Natural killer cell (primary cell): ENCODE measurements around the gene RNF227. TPM values are rescaled to one million over a fixed set of nuclear protein-coding genes. Genes with fewer than 3 reads are reported as not detected.
A peak's percentile ranks its signal among the peaks of the same experiment; 100 is the strongest.

Experiments used
- ATAC-seq, 3 donors: fragments of 150-1000 bp in 2 of 3; fragments of 200-7000 bp in 1 of 3; cut with Tn5 transposase; 1 replicate in 1 of 3; 2 replicates in 2 of 3; pipeline ENCODE4 v1.10.0; 2021; ENCODE audit warnings: mild to moderate bottlenecking in 2 of 3, moderate library complexity in 2 of 3
- DNase-seq, 2 donors: peaks; one replicate each; pipeline versions ENCODE4 v3.0.0 to v3.0.0-alpha.2; 2013 to 2021; ENCODE audit warnings: mixed read lengths in 1 of 2
- H3K27ac ChIP-seq: one replicate; pipeline ENCODE4 v1.5.1; 2013; ENCODE audit warnings: mild to moderate bottlenecking, low read length
- H3K27me3 ChIP-seq: one replicate; pipeline ENCODE4 v1.6.1; 2013; ENCODE audit warnings: low read length; ENCODE audit not compliant: control insufficient read depth, insufficient read depth
- H3K36me3 ChIP-seq: one replicate; pipeline ENCODE4 v1.6.1; 2013; ENCODE audit warnings: low read length; ENCODE audit not compliant: control insufficient read depth, insufficient read depth
- H3K4me1 ChIP-seq: one replicate; pipeline ENCODE4 v1.6.1; 2013; ENCODE audit warnings: low read length; ENCODE audit not compliant: control insufficient read depth, insufficient read depth
- H3K4me3 ChIP-seq: one replicate; pipeline ENCODE4 v1.5.1; 2013; ENCODE audit warnings: low read length
- H3K9me3 ChIP-seq: one replicate; pipeline ENCODE4 v1.6.1; 2013; ENCODE audit warnings: low read length; ENCODE audit not compliant: control insufficient read depth, insufficient read depth
- H3K27ac Mint-ChIP-seq, 2 donors: one replicate each; pipeline ENCODE4 v1.8.0; 2022; ENCODE audit warnings: mild to moderate bottlenecking in 2 of 2, mixed read lengths in 2 of 2, moderate library complexity in 1 of 2
- H3K27me3 Mint-ChIP-seq, 2 donors: one replicate each; pipeline ENCODE4 v1.8.0; 2022; ENCODE audit warnings: low read depth in 2 of 2, mixed read lengths in 2 of 2
- H3K36me3 Mint-ChIP-seq: one replicate; pipeline ENCODE4 v1.8.0; 2022; ENCODE audit warnings: mixed read lengths
- H3K4me1 Mint-ChIP-seq, 2 donors: one replicate each; pipeline ENCODE4 v1.8.0; 2022; ENCODE audit warnings: mixed read lengths in 2 of 2
- H3K4me3 Mint-ChIP-seq: one replicate; pipeline ENCODE4 v1.8.0; 2022; ENCODE audit warnings: mild to moderate bottlenecking, moderate library complexity, mixed read lengths
- H3K9me3 Mint-ChIP-seq, 2 donors: one replicate each; pipeline ENCODE4 v1.8.0; 2022; ENCODE audit warnings: mixed read lengths in 2 of 2
- CTCF ChIP-seq: fragments of 200-600 bp; IDR thresholded peaks from one replicate; pipeline ENCODE4 v1.8.0; 2022; ENCODE audit warnings: antibody characterized with exemption
- WGBS: methylation state at CpG from one replicate; pipeline ENCODE4 v1.1.7; 2013; ENCODE audit warnings: missing lambda C conversion rate; ENCODE audit not compliant: insufficient coverage; 5-methylcytosine and 5-hydroxymethylcytosine counted together
- intact Hi-C: fragments of 100-400 bp; cut with micrococcal nuclease; formaldehyde crosslinking; loops from one replicate; pipeline ENCODE4 v1.14.2; 2022
- total RNA-seq, 4 donors: library from RNA; stranded (reverse); fragments of 120-200 nt in 1 of 4; gene quantifications; one replicate each; pipeline versions ENCODE4 v1.2.3 to v1.2.4, GENCODE V29; 2013 to 2022

RNF227 gene
- total RNA-seq, 3 donors from 2014 or later (not counting 1 experiment from before 2014, with no cell fraction given) = 3.6 to 5.9 (median 4.7) TPM

- no peak overlapping the region for H3K27ac ChIP-seq
- H3K36me3 Mint-ChIP-seq = no peaks in the 10 kb centered on the region
- H3K27me3 Mint-ChIP-seq = no peaks in the 10 kb centered on the region
- H3K9me3 Mint-ChIP-seq = no peaks in the 10 kb centered on the region
- peak overlapping the region in 1 of 2 donors; percentile 9 for H3K27ac Mint-ChIP-seq
- H3K4me1 Mint-ChIP-seq = peaks cover 22 to 27% of the 10 kb centered on the region in 2 donors
- no peak overlapping the region for H3K4me3 ChIP-seq
- H3K36me3 ChIP-seq = peaks cover 26% of the 10 kb centered on the region
- H3K4me1 ChIP-seq = no peaks in the 10 kb centered on the region
- intact Hi-C loops = no loop called here
- no peak overlapping the region for H3K4me3 Mint-ChIP-seq
- 33% methylated on average over 1 of the region's 2 CpGs for WGBS
- H3K9me3 ChIP-seq = no peaks in the 10 kb centered on the region
- no peak for TF ChIP-seq CTCF
- no peak for ATAC-seq
- H3K27me3 ChIP-seq = no peaks in the 10 kb centered on the region
- no peak for DNase-seq
Measured at GRCh38 chr17:7875804-7876370, 40.2 kb downstream of the RNF227 start.

- DNase-seq (no peak), ATAC-seq (no peak)
- peaks cover 3% of the 10 kb centered on the region for H3K4me1 ChIP-seq
Measured at GRCh38 chr17:7873051-7873450, 43.0 kb downstream of the RNF227 start.

GRCh38 chr17:7867881-7868329, 48.2 kb downstream of the RNF227 start:
- no peaks in the 10 kb centered on the region for H3K27me3 Mint-ChIP-seq
- WGBS = 20% methylated on average over 5 of the region's 5 CpGs
- intact Hi-C loops = no loop called here
- Histone ChIP-seq H3K27ac (peak overlapping the region; percentile 42), H3K36me3 (no peaks in the 10 kb centered on the region), H3K4me3 (no peak overlapping the region), H3K4me1 (peaks cover 14% of the 10 kb centered on the region), H3K27me3 (no peaks in the 10 kb centered on the region), H3K9me3 (no peaks in the 10 kb centered on the region)
- no peak for TF ChIP-seq CTCF
- peak in 1 of 2 donors; percentile 54 for DNase-seq
- ATAC-seq = peak; percentile 79 to 83 (median 79)
- peaks cover 28 to 35% of the 10 kb centered on the region in 2 donors for H3K4me1 Mint-ChIP-seq
- no peaks in the 10 kb centered on the region for H3K9me3 Mint-ChIP-seq
- H3K27ac Mint-ChIP-seq = peak overlapping the region; percentile 63 to 88
- H3K4me3 Mint-ChIP-seq = peak overlapping the region; percentile 79
- no peaks in the 10 kb centered on the region for H3K36me3 Mint-ChIP-seq

More at GRCh38 chr17:7873051-7873450, 43.0 kb downstream of the RNF227 start:
- H3K4me3 ChIP-seq = no peak overlapping the region
- Mint-ChIP-seq H3K27ac (peak overlapping the region in 1 of 2 donors; percentile 43), H3K27me3 (no peaks in the 10 kb centered on the region), H3K36me3 (no peaks in the 10 kb centered on the region), H3K4me1 (peaks cover 33 to 39% of the 10 kb centered on the region in 2 donors), H3K9me3 (no peaks in the 10 kb centered on the region), H3K4me3 (no peak overlapping the region)
- H3K27me3 ChIP-seq = no peaks in the 10 kb centered on the region
- H3K36me3 ChIP-seq = peaks cover 9% of the 10 kb centered on the region
- no peak overlapping the region for H3K27ac ChIP-seq
- no peak for TF ChIP-seq CTCF
- intact Hi-C loops = no loop called here
- H3K9me3 ChIP-seq = no peaks in the 10 kb centered on the region
- 90% methylated on average over 4 of the region's 4 CpGs for WGBS
